ENCODE results near the gene CRYBG3.

- TF ChIP-seq CTCF (IDR thresholded peaks at IDR 0.05) (no peak), POLR2A (IDR thresholded peaks at IDR 0.05) (no peak)
Measured at GRCh38 chr3:97883736-97884135, 61.9 kb downstream of the CRYBG3 start.
